Middle frontal gyrus (tissue), 1 donor: Measurements from ENCODE around the gene PHACTR3.
A peak's percentile ranks its signal among the peaks of the same experiment; 100 is the strongest.
"Not testable (repeated sequence)": the region's sequence is repeated elsewhere in the genome, so short reads cannot be mapped to it uniquely, and the experiment has no call there.

Experiments used
- DNase-seq: peaks from one replicate; pipeline ENCODE4 v3.0.0-alpha.2; 2015; ENCODE audit warnings: low spot score; ENCODE audit errors: extremely low spot score

The PHACTR3 gene

GRCh38 chr20:59618585-59618984 lies 14.2 kb downstream of the PHACTR3 start:
- DNase-seq, result not testable (repeated sequence)

GRCh38 chr20:59620860-59621505 lies 16.6 kb downstream of the PHACTR3 start:
- no peak for DNase-seq

- no peak for DNase-seq
Measured at GRCh38 chr20:59622496-59622895, 18.2 kb downstream of the PHACTR3 start.

GRCh38 chr20:59623133-59623532 lies 18.8 kb downstream of the PHACTR3 start:
- DNase-seq, result no peak

- DNase-seq, result no peak
Measured at GRCh38 chr20:59623583-59623982, 19.2 kb downstream of the PHACTR3 start.

- DNase-seq, result no peak
Measured at GRCh38 chr20:59624401-59624800, 20.1 kb downstream of the PHACTR3 start.

- DNase-seq, result no peak
Measured at GRCh38 chr20:59625214-59625922, 21.0 kb downstream of the PHACTR3 start.

- DNase-seq, result no peak
Measured at GRCh38 chr20:59627298-59627697, 23.0 kb downstream of the PHACTR3 start.

GRCh38 chr20:59628171-59628570 lies 23.8 kb downstream of the PHACTR3 start:
- DNase-seq, result peak; percentile 85

- no peak for DNase-seq
Measured at GRCh38 chr20:59629141-59630045, 25.1 kb downstream of the PHACTR3 start.

- no peak for DNase-seq
Measured at GRCh38 chr20:59630526-59630925, 26.2 kb downstream of the PHACTR3 start.

GRCh38 chr20:59631751-59632540 lies 27.6 kb downstream of the PHACTR3 start:
- no peak for DNase-seq

- no peak for DNase-seq
Measured at GRCh38 chr20:59632541-59633113, 28.3 kb downstream of the PHACTR3 start.

- DNase-seq, result no peak
Measured at GRCh38 chr20:59633656-59634251, 29.4 kb downstream of the PHACTR3 start.

- no peak for DNase-seq
Measured at GRCh38 chr20:59634435-59635005, 30.2 kb downstream of the PHACTR3 start.

GRCh38 chr20:59636766-59637370 lies 32.5 kb downstream of the PHACTR3 start:
- no peak for DNase-seq

GRCh38 chr20:59640267-59640666 lies 35.9 kb downstream of the PHACTR3 start:
- DNase-seq, result no peak

GRCh38 chr20:59643615-59644061 lies 39.3 kb downstream of the PHACTR3 start:
- DNase-seq, result no peak

GRCh38 chr20:59644371-59644939 lies 40.1 kb downstream of the PHACTR3 start:
- DNase-seq, result no peak
